Gastrocnemius medialis (tissue), 4 donors: Measurements from ENCODE around the gene MYO1G.

ENCODE experiments used
- CTCF ChIP-seq, 5 experiments: fragments of 450-650 bp in 3 of 5; fragments of 200-600 bp in 2 of 5; sonication (generic) in 2 of 5; IDR thresholded peaks in 4 of 5; conservative IDR thresholded peaks in 1 of 5; 1 replicate in 4 of 5; 2 replicates in 1 of 5; pipeline ENCODE4 v1.5.1; 2016 to 2019; ENCODE audit warnings: antibody characterized with exemption in 5 of 5, mild to moderate bottlenecking in 3 of 5, moderate library complexity in 3 of 5
- POLR2A ChIP-seq, 2 donors: fragments of 450-650 bp; IDR thresholded peaks; one replicate each; pipeline ENCODE4 v1.6.1; 2017; ENCODE audit warnings: antibody characterized with exemption in 2 of 2, mild to moderate bottlenecking in 2 of 2, moderate library complexity in 2 of 2

- TF ChIP-seq CTCF (IDR thresholded peaks at IDR 0.05 in 4 of 5, conservative IDR thresholded peaks at IDR 0.05 in 1 of 5) (peak in 1 of 5 experiments; percentile 25), POLR2A (IDR thresholded peaks at IDR 0.05) (no peak)
Observed at GRCh38 chr7:44967571-44968446, 11.0 kb downstream of the MYO1G start.
